Nephron (organoid): ENCODE results near the gene LHX4.

Experiments
- H3K27ac Mint-ChIP-seq, 3 experiments: 2 replicates each; pipeline ENCODE4 v1.8.0; 2020; ENCODE audit warnings: mixed read lengths in 3 of 3, mild to moderate bottlenecking in 2 of 3, moderate library complexity in 1 of 3
- H3K27me3 Mint-ChIP-seq: 2 replicates; pipeline ENCODE4 v1.8.0; 2021; ENCODE audit warnings: low read depth, mild to moderate bottlenecking, moderate library complexity, mixed read lengths
- H3K36me3 Mint-ChIP-seq: 2 replicates; pipeline ENCODE4 v1.8.0; 2020; ENCODE audit warnings: low read depth, mixed read lengths
- H3K4me1 Mint-ChIP-seq: 2 replicates; pipeline ENCODE4 v1.8.0; 2020; ENCODE audit warnings: mixed read lengths
- H3K4me3 Mint-ChIP-seq, 3 experiments: 2 replicates each; pipeline ENCODE4 v1.8.0; 2020; ENCODE audit warnings: mild to moderate bottlenecking in 3 of 3, mixed read lengths in 3 of 3, moderate library complexity in 2 of 3
- H3K9me3 Mint-ChIP-seq: 2 replicates; pipeline ENCODE4 v1.8.0; 2020; ENCODE audit warnings: mixed read lengths
- TF ChIP-seq, protein P1 (sequence below), 3 experiments: fragments of 200-600 bp; sonication (generic); IDR thresholded peaks; one replicate each; pipeline ENCODE4 v1.5.0; 2021; ENCODE audit warnings: antibody characterized with exemption in 3 of 3; ENCODE audit not compliant: unreplicated experiment in 3 of 3

Gene LHX4

DNA sequence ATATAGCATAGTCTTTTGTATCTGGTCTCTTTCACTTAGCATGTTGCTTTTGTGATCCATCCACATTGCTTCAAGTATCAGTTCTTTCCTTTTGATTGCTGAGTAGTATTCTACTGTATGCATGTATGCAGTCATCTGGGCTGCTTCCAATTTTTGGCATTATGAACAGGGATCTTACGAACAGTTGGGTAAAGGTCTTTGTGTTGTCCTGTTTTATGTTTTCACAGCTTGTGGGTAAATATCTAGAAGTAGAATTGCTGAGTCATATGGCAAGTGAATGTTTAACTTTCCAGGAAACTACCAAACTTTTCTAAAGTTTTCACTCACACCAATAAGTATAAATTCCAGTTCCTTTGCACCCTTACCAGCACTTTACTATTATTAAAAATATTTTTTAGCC lies 60.9 kb downstream of the LHX4 start:
- peaks cover 17% of the 10 kb centered on the region for H3K4me1 Mint-ChIP-seq
- H3K4me3 Mint-ChIP-seq = no peak overlapping the region
- peaks cover 18% of the 10 kb centered on the region for H3K36me3 Mint-ChIP-seq
- TF ChIP-seq, protein P1, sequence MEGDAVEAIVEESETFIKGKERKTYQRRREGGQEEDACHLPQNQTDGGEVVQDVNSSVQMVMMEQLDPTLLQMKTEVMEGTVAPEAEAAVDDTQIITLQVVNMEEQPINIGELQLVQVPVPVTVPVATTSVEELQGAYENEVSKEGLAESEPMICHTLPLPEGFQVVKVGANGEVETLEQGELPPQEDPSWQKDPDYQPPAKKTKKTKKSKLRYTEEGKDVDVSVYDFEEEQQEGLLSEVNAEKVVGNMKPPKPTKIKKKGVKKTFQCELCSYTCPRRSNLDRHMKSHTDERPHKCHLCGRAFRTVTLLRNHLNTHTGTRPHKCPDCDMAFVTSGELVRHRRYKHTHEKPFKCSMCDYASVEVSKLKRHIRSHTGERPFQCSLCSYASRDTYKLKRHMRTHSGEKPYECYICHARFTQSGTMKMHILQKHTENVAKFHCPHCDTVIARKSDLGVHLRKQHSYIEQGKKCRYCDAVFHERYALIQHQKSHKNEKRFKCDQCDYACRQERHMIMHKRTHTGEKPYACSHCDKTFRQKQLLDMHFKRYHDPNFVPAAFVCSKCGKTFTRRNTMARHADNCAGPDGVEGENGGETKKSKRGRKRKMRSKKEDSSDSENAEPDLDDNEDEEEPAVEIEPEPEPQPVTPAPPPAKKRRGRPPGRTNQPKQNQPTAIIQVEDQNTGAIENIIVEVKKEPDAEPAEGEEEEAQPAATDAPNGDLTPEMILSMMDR (IDR thresholded peaks at IDR 0.05; ENCODE audit: unreplicated experiment in 3 of 3) = no peak
- H3K27ac Mint-ChIP-seq = no peak overlapping the region
- no peaks in the 10 kb centered on the region for H3K27me3 Mint-ChIP-seq
- peaks cover 7% of the 10 kb centered on the region for H3K9me3 Mint-ChIP-seq

DNA sequence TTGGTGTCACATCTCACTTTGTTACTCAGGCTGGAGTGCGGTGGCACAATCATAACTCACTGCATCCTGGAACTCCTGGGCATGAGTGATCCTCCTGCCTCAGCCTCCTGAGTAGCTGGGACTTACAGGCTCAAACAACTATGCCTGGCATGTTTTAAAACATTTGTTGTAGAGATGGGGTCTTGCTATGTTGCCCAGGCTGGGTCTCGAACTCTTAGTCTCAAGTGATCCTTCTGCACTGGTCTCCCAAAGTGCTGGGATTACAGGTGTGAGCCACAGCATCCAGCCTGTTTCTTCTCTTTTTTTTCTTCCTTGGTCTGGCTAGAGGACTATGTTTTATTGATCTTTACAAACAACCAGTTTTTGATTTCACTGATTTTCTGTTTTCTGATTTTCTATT lies 64.6 kb downstream of the LHX4 start:
- H3K4me1 Mint-ChIP-seq = no peaks in the 10 kb centered on the region
- peaks cover 14% of the 10 kb centered on the region for H3K36me3 Mint-ChIP-seq
- no peak overlapping the region for H3K27ac Mint-ChIP-seq
- peaks cover 7% of the 10 kb centered on the region for H3K9me3 Mint-ChIP-seq
- H3K27me3 Mint-ChIP-seq = no peaks in the 10 kb centered on the region
- TF ChIP-seq, protein P1 (IDR thresholded peaks at IDR 0.05; ENCODE audit: unreplicated experiment in 3 of 3) = no peak
- H3K4me3 Mint-ChIP-seq = no peak overlapping the region

DNA sequence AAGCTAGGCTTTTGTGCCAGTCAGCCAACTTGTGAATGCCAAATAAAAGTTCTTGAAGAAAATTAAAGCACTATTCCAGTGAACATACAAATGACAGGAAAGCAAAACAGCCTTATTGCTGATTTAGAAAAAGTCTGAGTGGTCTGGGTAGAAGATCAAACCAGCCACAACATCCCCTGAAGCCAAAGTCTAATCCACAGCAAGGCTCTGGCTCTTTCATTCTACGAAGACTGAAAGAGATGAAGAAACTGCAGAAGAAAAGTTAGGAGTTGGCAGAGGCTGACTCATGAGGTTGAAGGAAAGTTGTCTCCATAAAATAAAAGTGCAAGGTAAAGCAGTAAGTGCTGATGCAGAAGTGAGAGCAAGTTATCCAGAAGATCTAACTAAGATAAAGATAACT lies 65.9 kb downstream of the LHX4 start:
- Mint-ChIP-seq H3K27me3 (no peaks in the 10 kb centered on the region), H3K9me3 (peaks cover 7% of the 10 kb centered on the region), H3K4me1 (no peaks in the 10 kb centered on the region), H3K4me3 (no peak overlapping the region), H3K36me3 (peaks cover 14% of the 10 kb centered on the region), H3K27ac (peak overlapping the region in 1 of 3 experiments; percentile 35)
- TF ChIP-seq, protein P1 (IDR thresholded peaks at IDR 0.05; ENCODE audit: unreplicated experiment in 3 of 3) = no peak

DNA sequence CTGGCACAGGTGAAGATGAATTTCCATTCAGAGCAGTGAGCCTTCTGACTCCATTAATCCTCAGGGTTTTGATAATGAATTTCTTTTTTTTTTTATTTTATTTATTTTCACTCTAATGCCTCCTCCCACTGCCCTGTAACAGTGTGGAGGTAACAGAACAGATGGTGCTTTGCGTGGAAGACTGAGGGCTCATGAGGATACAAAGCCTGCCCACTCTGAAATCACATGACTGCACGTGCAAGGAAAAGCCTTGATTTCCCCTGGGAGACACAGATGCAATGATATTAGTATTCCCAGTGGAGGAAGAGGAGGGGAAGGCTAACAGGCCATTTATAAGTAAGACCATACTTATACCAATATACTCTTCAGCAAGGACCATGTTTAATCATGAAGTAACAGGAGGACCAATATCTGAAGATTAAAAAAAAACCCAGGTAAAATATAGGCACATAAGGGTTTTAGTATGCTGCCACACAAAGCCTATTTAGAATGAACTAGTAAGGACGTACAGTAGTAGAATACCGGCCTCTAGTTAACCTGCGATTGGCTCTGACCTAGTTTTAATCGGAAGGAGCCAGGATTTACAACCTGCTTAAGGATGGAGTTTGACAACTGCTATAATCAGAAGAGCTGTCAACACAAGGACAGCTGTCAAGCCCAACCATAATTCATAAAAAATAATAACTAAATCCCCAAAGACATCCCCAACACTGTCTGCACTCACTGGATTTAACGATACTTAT lies 69.6 kb downstream of the LHX4 start:
- TF ChIP-seq, protein P1 (IDR thresholded peaks at IDR 0.05; ENCODE audit: unreplicated experiment in 3 of 3) = no peak
- H3K4me1 Mint-ChIP-seq = no peaks in the 10 kb centered on the region

DNA sequence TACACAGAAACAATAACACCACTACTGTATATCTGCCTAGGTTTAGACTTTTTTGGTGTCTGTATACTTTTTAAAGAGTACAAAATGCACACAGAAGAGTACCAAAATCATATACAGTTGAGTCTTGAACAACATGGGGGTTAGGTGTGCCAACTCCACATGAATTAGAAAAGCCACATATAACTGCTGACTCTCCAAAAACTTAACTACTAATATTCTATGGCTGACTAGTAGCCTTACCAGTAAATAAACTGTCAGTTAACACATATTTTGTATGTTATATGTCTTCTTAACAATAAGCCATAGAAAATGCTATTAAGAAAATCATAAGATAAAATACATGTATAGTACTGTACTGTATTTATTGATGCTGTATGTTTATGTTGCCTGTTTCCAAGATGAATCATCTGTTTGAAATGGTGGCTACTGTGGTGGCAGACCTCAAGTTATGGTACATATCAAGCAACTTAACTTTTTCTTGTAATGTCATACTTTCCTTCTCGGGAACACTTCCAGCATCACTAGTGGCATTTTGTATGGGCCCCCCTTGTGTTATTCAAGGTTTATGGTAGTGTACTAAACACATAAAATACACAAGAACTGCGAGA lies 71.2 kb downstream of the LHX4 start:
- no peak overlapping the region for H3K4me3 Mint-ChIP-seq
- H3K4me1 Mint-ChIP-seq = no peaks in the 10 kb centered on the region
- H3K36me3 Mint-ChIP-seq = peaks cover 5% of the 10 kb centered on the region
- no peaks in the 10 kb centered on the region for H3K27me3 Mint-ChIP-seq
- H3K27ac Mint-ChIP-seq = no peak overlapping the region
- H3K9me3 Mint-ChIP-seq = peaks cover 4% of the 10 kb centered on the region
- TF ChIP-seq, protein P1 (IDR thresholded peaks at IDR 0.05; ENCODE audit: unreplicated experiment in 3 of 3) = no peak

More for the DNA sequence above, 69.6 kb downstream of the LHX4 start:
- no peaks in the 10 kb centered on the region for H3K27me3 Mint-ChIP-seq
- H3K9me3 Mint-ChIP-seq = peaks cover 3% of the 10 kb centered on the region
- H3K36me3 Mint-ChIP-seq = peaks cover 8% of the 10 kb centered on the region
- no peak overlapping the region for H3K27ac Mint-ChIP-seq
- H3K4me3 Mint-ChIP-seq = no peak overlapping the region

DNA sequence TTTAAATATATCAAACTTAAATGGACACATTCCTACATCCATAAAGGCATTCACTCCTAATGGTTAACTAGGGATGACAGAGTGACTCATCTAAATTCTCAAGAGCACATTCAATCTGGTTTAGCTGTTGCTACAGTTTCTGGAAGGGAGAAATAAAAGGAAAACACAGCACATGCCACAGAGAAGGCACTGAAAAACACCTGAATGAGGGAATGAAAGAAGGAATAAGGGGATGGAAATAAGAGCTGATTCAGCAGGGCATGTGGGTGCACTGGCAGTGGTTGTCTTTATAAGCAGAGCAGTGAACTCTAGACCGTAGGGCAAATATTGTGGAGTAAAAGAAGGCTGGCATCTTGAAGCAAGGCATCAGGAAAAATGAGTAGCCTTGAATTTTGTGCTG lies 79.3 kb downstream of the LHX4 start:
- H3K27me3 Mint-ChIP-seq = no peaks in the 10 kb centered on the region
- no peak overlapping the region for H3K4me3 Mint-ChIP-seq
- TF ChIP-seq, protein P1 (IDR thresholded peaks at IDR 0.05; ENCODE audit: unreplicated experiment in 3 of 3) = no peak
- H3K4me1 Mint-ChIP-seq = no peaks in the 10 kb centered on the region
- peaks cover 15% of the 10 kb centered on the region for H3K9me3 Mint-ChIP-seq
- H3K36me3 Mint-ChIP-seq = peaks cover 24% of the 10 kb centered on the region
- peak overlapping the region in 2 of 3 experiments; percentile 11 to 55 for H3K27ac Mint-ChIP-seq
